ENCODE data around the gene CCT7.
A peak's percentile ranks its signal among the peaks of the same experiment; 100 is the strongest.

The CCT7 gene

GRCh38 chr2:73210696-73211095 lies 23.4 kb upstream of the CCT7 start:
- Histone ChIP-seq H3K27ac (ENCODE audit: low read length) (no peak overlapping the region), H3K4me1 (ENCODE audit: control insufficient read depth, insufficient read depth, low read length) (peaks cover 11% of the 10 kb centered on the region), H3K36me3 (ENCODE audit: control insufficient read depth in 2 of 2, insufficient read depth in 2 of 2, low read length in 2 of 2) (no peaks in the 10 kb centered on the region), H3K4me3 (ENCODE audit: low read length in 2 of 2) (no peak overlapping the region), H3K9me3 (ENCODE audit: control insufficient read depth in 2 of 2, low read length in 2 of 2) (no peaks in the 10 kb centered on the region), H3K9ac (ENCODE audit: low read length in 2 of 2) (no peak overlapping the region), H3K27me3 (ENCODE audit: control insufficient read depth in 1 of 2, insufficient read depth in 2 of 2, low read length in 2 of 2) (peaks cover 0 to 3% of the 10 kb centered on the region in 2 donors)

DNA sequence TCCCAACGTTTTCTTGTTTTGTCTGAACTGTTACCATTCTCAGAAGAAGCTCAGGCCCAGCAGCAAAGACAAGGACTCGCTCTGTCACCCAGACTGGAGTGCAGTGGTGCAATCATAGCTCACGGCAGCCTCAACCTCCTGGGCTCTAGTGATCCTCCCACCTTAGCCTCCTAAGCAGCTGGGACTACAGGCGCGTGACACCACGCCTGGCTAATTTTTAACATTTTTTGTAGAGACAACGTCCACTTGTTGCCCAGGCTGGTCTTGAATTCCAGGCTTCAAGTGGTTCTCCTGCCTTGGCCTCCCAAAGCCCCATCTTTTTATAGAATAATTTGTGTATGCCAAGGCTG lies 22.0 kb upstream of the CCT7 start:
- Histone ChIP-seq H3K9ac (ENCODE audit: low read length in 2 of 2) (no peak overlapping the region), H3K27me3 (ENCODE audit: control insufficient read depth in 1 of 2, insufficient read depth in 2 of 2, low read length in 2 of 2) (no peaks in the 10 kb centered on the region), H3K27ac (ENCODE audit: low read length) (no peak overlapping the region)

DNA sequence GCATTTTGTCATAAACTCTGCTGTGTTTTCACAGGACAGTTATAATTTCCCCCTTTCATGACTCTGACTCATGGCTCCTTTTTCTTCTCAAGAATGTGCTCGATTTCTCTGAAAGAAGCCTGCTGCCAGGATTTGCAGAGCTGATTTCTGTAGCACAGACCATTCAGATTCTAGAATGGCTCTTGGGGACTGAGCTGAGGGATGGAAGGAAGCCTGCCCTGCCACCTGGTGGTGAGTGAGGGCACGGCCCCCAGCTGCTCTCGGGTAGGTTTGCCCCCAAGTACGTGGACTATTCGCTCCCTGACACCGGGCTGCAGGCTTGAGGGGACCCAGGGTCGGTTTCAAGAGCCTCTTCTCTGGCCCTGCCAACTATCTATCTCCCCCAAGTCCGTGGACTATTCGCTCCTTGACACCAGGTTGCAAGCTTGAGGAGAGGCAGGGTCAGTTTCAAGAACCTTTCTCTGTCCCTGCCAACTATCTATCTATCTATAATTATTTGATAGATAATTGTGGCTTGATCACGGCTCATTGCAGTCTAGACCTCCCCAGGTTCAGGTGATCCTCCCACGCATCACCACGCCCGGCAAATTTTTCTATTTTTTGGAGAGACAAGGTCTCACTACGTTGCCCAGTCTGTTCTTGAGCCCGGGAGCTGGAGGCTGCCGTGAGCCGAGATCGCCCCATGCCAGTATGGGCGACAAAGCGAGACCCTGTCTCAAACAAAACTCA lies 21.5 kb upstream of the CCT7 start:
- H3K27me3 ChIP-seq (ENCODE audit: control insufficient read depth in 1 of 2, insufficient read depth in 2 of 2, low read length in 2 of 2) = no peaks in the 10 kb centered on the region
- H3K9me3 ChIP-seq (ENCODE audit: control insufficient read depth in 2 of 2, low read length in 2 of 2) = no peaks in the 10 kb centered on the region
- H3K4me3 ChIP-seq (ENCODE audit: low read length in 2 of 2) = peak overlapping the region in 1 of 2 donors; percentile 29
- H3K27ac ChIP-seq (ENCODE audit: low read length) = no peak overlapping the region
- peaks cover 12% of the 10 kb centered on the region for H3K4me1 ChIP-seq (ENCODE audit: control insufficient read depth, insufficient read depth, low read length)
- H3K9ac ChIP-seq (ENCODE audit: low read length in 2 of 2) = no peak overlapping the region
- no peaks in the 10 kb centered on the region for H3K36me3 ChIP-seq (ENCODE audit: control insufficient read depth in 2 of 2, insufficient read depth in 2 of 2, low read length in 2 of 2)

More for the DNA sequence above, 22.0 kb upstream of the CCT7 start:
- H3K9me3 ChIP-seq (ENCODE audit: control insufficient read depth in 2 of 2, low read length in 2 of 2) = no peaks in the 10 kb centered on the region
- peaks cover 12% of the 10 kb centered on the region for H3K4me1 ChIP-seq (ENCODE audit: control insufficient read depth, insufficient read depth, low read length)
- H3K4me3 ChIP-seq (ENCODE audit: low read length in 2 of 2) = peak overlapping the region in 1 of 2 donors; percentile 29
- H3K36me3 ChIP-seq (ENCODE audit: control insufficient read depth in 2 of 2, insufficient read depth in 2 of 2, low read length in 2 of 2) = no peaks in the 10 kb centered on the region

- H3K9ac ChIP-seq (ENCODE audit: low read length in 2 of 2) = peak within 1 kb of the TSS; percentile 72 to 81
- H3K27ac ChIP-seq (ENCODE audit: low read length) = peak within 1 kb of the TSS; percentile 41
- H3K27me3 ChIP-seq (ENCODE audit: control insufficient read depth in 1 of 2, insufficient read depth in 2 of 2, low read length in 2 of 2) = no peaks in the 10 kb centered on the region
- H3K9me3 ChIP-seq (ENCODE audit: control insufficient read depth in 2 of 2, low read length in 2 of 2) = no peaks in the 10 kb centered on the region
- H3K4me3 ChIP-seq (ENCODE audit: low read length in 2 of 2) = peak within 1 kb of the TSS; percentile 85 to 87
- H3K4me1 ChIP-seq (ENCODE audit: control insufficient read depth, insufficient read depth, low read length) = peaks cover 12% of the 10 kb centered on the region
- H3K36me3 ChIP-seq (ENCODE audit: control insufficient read depth in 2 of 2, insufficient read depth in 2 of 2, low read length in 2 of 2) = peaks cover 0 to 7% of the 10 kb centered on the region in 2 donors
These were observed 19.7 kb upstream of the CCT7 start, which contains the start of gene SMYD5 for GRCh38 chr2:73214120-73215035. TSS of gene SMYD5 (plus strand) at chr2:73214245. CDS start at chr2:73214267, 22 bp downstream.

DNA sequence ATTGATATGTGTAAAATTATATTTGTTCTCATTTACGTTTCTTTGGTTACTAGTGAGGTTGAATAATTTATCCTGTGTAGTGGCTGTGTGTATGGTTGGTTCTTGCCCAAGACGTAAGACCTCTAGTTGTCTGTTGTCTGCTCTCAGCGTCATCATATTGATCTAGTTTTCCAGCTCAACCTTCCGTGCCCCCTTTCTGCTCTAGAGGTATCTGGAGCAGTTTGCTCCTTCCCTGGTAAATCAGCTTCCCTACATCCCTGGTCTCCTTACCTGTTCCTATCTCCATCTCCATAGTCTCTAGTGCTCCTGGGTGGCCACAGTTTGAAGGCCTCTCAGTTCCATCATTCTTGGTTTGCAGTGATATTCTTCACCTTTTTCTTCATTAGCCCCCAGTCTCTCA lies 18.9 kb upstream of the CCT7 start:
- peak overlapping the region; percentile 85 to 87 for H3K4me3 ChIP-seq (ENCODE audit: low read length in 2 of 2)
- H3K9ac ChIP-seq (ENCODE audit: low read length in 2 of 2) = peak overlapping the region in 1 of 2 donors; percentile 81
- peaks cover 12% of the 10 kb centered on the region for H3K4me1 ChIP-seq (ENCODE audit: control insufficient read depth, insufficient read depth, low read length)
- no peaks in the 10 kb centered on the region for H3K9me3 ChIP-seq (ENCODE audit: control insufficient read depth in 2 of 2, low read length in 2 of 2)
- H3K27ac ChIP-seq (ENCODE audit: low read length) = no peak overlapping the region
- H3K36me3 ChIP-seq (ENCODE audit: control insufficient read depth in 2 of 2, insufficient read depth in 2 of 2, low read length in 2 of 2) = peaks cover 0 to 14% of the 10 kb centered on the region in 2 donors
- no peaks in the 10 kb centered on the region for H3K27me3 ChIP-seq (ENCODE audit: control insufficient read depth in 1 of 2, insufficient read depth in 2 of 2, low read length in 2 of 2)

DNA sequence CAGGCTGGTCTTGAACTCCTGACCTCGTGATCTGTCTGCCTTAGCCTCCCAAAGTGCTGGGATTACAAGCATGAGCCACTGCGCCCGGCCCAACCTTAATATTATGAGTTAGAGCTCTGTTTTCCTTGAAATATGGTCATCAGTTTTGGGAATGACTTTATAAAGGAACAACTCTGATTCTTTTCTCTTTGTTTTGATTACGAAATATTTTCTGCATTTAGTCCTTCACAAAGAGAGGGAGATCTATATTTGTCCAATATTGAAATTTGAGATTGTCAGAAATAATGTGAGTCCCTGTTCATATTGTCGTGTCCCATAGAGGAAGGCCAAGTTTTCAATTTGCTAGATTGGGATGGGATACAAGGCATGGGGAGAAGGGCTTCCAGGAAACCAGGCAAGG lies 16.9 kb upstream of the CCT7 start:
- Histone ChIP-seq H3K9me3 (ENCODE audit: control insufficient read depth in 2 of 2, low read length in 2 of 2) (no peaks in the 10 kb centered on the region), H3K9ac (ENCODE audit: low read length in 2 of 2) (no peak overlapping the region), H3K4me3 (ENCODE audit: low read length in 2 of 2) (no peak overlapping the region), H3K36me3 (ENCODE audit: control insufficient read depth in 2 of 2, insufficient read depth in 2 of 2, low read length in 2 of 2) (peaks cover 11 to 30% of the 10 kb centered on the region in 2 donors), H3K27me3 (ENCODE audit: control insufficient read depth in 1 of 2, insufficient read depth in 2 of 2, low read length in 2 of 2) (no peaks in the 10 kb centered on the region), H3K4me1 (ENCODE audit: control insufficient read depth, insufficient read depth, low read length) (peaks cover 11% of the 10 kb centered on the region), H3K27ac (ENCODE audit: low read length) (no peak overlapping the region)

GRCh38 chr2:73217826-73218225 lies 16.3 kb upstream of the CCT7 start:
- H3K9me3 ChIP-seq (ENCODE audit: control insufficient read depth in 2 of 2, low read length in 2 of 2) = no peaks in the 10 kb centered on the region
- no peak overlapping the region for H3K27ac ChIP-seq (ENCODE audit: low read length)
- H3K36me3 ChIP-seq (ENCODE audit: control insufficient read depth in 2 of 2, insufficient read depth in 2 of 2, low read length in 2 of 2) = peaks cover 14 to 36% of the 10 kb centered on the region in 2 donors
- peaks cover 8% of the 10 kb centered on the region for H3K4me1 ChIP-seq (ENCODE audit: control insufficient read depth, insufficient read depth, low read length)
- H3K27me3 ChIP-seq (ENCODE audit: control insufficient read depth in 1 of 2, insufficient read depth in 2 of 2, low read length in 2 of 2) = no peaks in the 10 kb centered on the region
- no peak overlapping the region for H3K4me3 ChIP-seq (ENCODE audit: low read length in 2 of 2)
- no peak overlapping the region for H3K9ac ChIP-seq (ENCODE audit: low read length in 2 of 2)

DNA sequence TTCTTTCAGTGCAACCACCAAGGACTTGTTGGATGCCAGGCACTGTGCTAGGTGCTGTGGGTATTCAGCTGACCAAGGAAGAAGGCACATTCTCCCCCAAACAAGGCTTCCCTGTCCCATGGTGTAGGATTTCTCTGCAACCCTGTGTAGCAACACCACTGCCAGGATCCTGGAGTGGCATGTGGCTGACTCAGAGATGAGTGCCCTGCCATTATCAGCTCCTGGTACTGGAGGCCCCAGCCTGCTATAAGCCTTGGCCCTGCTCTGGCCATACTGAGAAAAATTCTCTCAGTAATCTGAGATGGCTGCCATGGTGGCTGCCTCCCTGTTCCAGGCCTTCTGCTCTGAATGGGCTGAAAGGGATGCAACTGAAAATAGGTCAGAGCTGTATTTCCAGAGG lies 15.8 kb upstream of the CCT7 start:
- no peaks in the 10 kb centered on the region for H3K9me3 ChIP-seq (ENCODE audit: control insufficient read depth in 2 of 2, low read length in 2 of 2)
- H3K27me3 ChIP-seq (ENCODE audit: control insufficient read depth in 1 of 2, insufficient read depth in 2 of 2, low read length in 2 of 2) = no peaks in the 10 kb centered on the region
- no peak overlapping the region for H3K27ac ChIP-seq (ENCODE audit: low read length)
- no peak overlapping the region for H3K9ac ChIP-seq (ENCODE audit: low read length in 2 of 2)
- H3K4me1 ChIP-seq (ENCODE audit: control insufficient read depth, insufficient read depth, low read length) = peaks cover 8% of the 10 kb centered on the region
- H3K36me3 ChIP-seq (ENCODE audit: control insufficient read depth in 2 of 2, insufficient read depth in 2 of 2, low read length in 2 of 2) = peaks cover 19 to 41% of the 10 kb centered on the region in 2 donors
- H3K4me3 ChIP-seq (ENCODE audit: low read length in 2 of 2) = no peak overlapping the region

DNA sequence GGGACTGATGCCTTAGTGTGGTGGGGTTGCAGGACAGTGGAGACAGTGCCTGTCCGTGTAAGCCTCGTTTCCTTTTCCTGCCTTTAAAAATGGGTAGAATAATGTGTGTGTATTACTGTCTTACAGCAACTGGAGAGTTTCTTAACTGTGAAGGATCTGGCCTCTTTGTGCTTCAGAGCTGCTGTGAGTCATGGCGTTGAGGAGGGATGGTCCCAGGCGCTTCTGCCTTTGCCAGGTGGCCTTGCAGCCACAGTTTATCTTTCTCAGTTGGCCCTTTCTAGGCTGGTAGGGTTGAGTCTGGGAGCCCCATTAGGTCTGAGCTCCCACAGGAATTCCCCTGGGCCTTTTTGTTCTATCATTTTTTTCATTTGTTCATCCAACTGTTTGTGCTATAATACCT lies 10.3 kb upstream of the CCT7 start:
- H3K9me3 ChIP-seq (ENCODE audit: control insufficient read depth in 2 of 2, low read length in 2 of 2) = no peaks in the 10 kb centered on the region
- H3K36me3 ChIP-seq (ENCODE audit: control insufficient read depth in 2 of 2, insufficient read depth in 2 of 2, low read length in 2 of 2) = peaks cover 46 to 63% of the 10 kb centered on the region in 2 donors
- H3K4me3 ChIP-seq (ENCODE audit: low read length in 2 of 2) = no peak overlapping the region
- H3K4me1 ChIP-seq (ENCODE audit: control insufficient read depth, insufficient read depth, low read length) = no peaks in the 10 kb centered on the region
- no peak overlapping the region for H3K27ac ChIP-seq (ENCODE audit: low read length)
- H3K27me3 ChIP-seq (ENCODE audit: control insufficient read depth in 1 of 2, insufficient read depth in 2 of 2, low read length in 2 of 2) = no peaks in the 10 kb centered on the region
- H3K9ac ChIP-seq (ENCODE audit: low read length in 2 of 2) = no peak overlapping the region

DNA sequence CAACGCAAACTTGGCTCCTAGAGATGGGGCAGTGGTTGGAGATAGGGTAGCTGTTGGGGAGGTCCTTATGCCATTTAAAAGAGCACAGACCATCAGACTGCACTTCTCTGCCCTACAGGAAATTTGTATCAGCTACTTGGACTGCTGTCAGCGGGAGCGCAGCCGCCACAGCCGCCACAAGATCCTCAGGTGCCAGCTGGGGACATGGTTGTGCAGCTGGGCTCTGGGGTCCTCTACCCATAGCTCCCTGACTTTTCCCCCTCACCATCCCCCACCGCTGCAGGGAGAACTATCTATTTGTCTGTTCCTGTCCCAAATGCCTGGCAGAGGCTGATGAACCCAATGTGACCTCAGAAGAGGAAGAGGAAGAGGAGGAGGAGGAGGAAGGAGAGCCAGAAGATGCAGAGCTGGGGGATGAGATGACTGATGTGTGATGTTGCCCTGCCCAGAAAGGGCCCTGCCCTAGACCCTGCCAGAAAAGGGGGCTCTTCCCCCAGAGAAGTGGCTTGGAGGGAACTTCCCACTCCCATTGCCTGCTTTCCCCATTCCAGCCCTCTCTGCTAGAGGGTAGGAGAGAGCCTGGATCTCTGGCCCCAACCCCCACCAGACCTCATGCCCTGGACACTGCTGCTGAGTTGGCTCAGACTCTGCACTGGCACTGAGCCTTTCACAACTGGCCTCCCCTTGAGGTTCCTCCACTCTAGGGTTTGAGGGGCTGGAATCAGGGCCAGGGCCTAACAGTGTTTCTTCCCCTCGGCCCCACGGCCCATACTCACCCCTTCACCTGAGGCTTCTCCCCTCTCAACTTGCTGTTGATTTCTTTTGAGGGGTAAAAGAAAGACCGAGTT lies 8.4 kb upstream of the CCT7 start:
- no peak overlapping the region for H3K4me3 ChIP-seq (ENCODE audit: low read length in 2 of 2)
- no peak overlapping the region for H3K9ac ChIP-seq (ENCODE audit: low read length in 2 of 2)
- peaks cover 46 to 56% of the 10 kb centered on the region in 2 donors for H3K36me3 ChIP-seq (ENCODE audit: control insufficient read depth in 2 of 2, insufficient read depth in 2 of 2, low read length in 2 of 2)
- H3K9me3 ChIP-seq (ENCODE audit: control insufficient read depth in 2 of 2, low read length in 2 of 2) = no peaks in the 10 kb centered on the region
- H3K4me1 ChIP-seq (ENCODE audit: control insufficient read depth, insufficient read depth, low read length) = no peaks in the 10 kb centered on the region
- H3K27ac ChIP-seq (ENCODE audit: low read length) = no peak overlapping the region
- H3K27me3 ChIP-seq (ENCODE audit: control insufficient read depth in 1 of 2, insufficient read depth in 2 of 2, low read length in 2 of 2) = no peaks in the 10 kb centered on the region
